ENCODE measurements around the gene AKT2.

- TF ChIP-seq, protein P1, sequence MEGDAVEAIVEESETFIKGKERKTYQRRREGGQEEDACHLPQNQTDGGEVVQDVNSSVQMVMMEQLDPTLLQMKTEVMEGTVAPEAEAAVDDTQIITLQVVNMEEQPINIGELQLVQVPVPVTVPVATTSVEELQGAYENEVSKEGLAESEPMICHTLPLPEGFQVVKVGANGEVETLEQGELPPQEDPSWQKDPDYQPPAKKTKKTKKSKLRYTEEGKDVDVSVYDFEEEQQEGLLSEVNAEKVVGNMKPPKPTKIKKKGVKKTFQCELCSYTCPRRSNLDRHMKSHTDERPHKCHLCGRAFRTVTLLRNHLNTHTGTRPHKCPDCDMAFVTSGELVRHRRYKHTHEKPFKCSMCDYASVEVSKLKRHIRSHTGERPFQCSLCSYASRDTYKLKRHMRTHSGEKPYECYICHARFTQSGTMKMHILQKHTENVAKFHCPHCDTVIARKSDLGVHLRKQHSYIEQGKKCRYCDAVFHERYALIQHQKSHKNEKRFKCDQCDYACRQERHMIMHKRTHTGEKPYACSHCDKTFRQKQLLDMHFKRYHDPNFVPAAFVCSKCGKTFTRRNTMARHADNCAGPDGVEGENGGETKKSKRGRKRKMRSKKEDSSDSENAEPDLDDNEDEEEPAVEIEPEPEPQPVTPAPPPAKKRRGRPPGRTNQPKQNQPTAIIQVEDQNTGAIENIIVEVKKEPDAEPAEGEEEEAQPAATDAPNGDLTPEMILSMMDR (IDR thresholded peaks at IDR 0.05): no peak
- TF ChIP-seq EZH2 (IDR thresholded peaks at IDR 0.05) (no peak), EZH2phosphoT487 (IDR thresholded peaks at IDR 0.05) (no peak)
Measured at GRCh38 chr19:40304306-40304705, 19.2 kb upstream of the AKT2 start.
